Pancreas (tissue), 10 donors: Measurements from ENCODE around the gene PALLD. TPM values are rescaled to one million over a fixed set of nuclear protein-coding genes. Genes with fewer than 3 reads are reported as not detected.

Experiments
- ATAC-seq, 4 donors: fragments of 200-7000 bp; cut with Tn5 transposase; one replicate each; pipeline versions ENCODE4 v1.8.0 to v1.9.1; 2020; ENCODE audit warnings: mild to moderate bottlenecking in 4 of 4, moderate library complexity in 4 of 4
- DNase-seq, 6 donors: peaks; one replicate each; pipeline ENCODE4 v3.0.0-alpha.2; 2020
- FAIRE-seq: peaks from 2 replicates; lab custom pipeline; 2012; peaks lifted over from hg19 to GRCh38; lab: Jason Lieb, UNC
- H3K27ac ChIP-seq, 4 donors: fragments of 200-600 bp; sonication (generic); 1 replicate in 3 of 4; 2 replicates in 1 of 4; pipeline versions ENCODE4 v1.5.0 to v1.8.0; 2020
- H3K27me3 ChIP-seq, 4 donors: fragments of 200-600 bp; one replicate each; pipeline ENCODE4 v1.8.0; 2021
- H3K36me3 ChIP-seq, 3 donors: fragments of 200-600 bp; sonication (generic) in 1 of 3; one replicate each; pipeline versions ENCODE4 v1.5.0 to v1.8.0; 2020 to 2021
- H3K4me1 ChIP-seq, 3 donors: fragments of 200-600 bp; one replicate each; pipeline ENCODE4 v1.8.0; 2021
- H3K4me3 ChIP-seq, 4 donors: fragments of 200-600 bp; sonication (generic) in 2 of 4; one replicate each; pipeline versions ENCODE4 v1.5.0 to v1.8.0; 2020 to 2021
- H3K9me3 ChIP-seq, 4 donors: fragments of 200-600 bp; one replicate each; pipeline ENCODE4 v1.8.0; 2021
- CTCF ChIP-seq, 4 donors: fragments of 200-600 bp; sonication (generic) in 3 of 4; IDR thresholded peaks; one replicate each; pipeline versions ENCODE4 v1.5.0 to v1.8.0; 2021; ENCODE audit warnings: antibody characterized with exemption in 4 of 4
- WGBS, 2 donors: extraction: QIAGEN DNeasy Blood & Tissue Kit; methylation state at CpG; one replicate each; pipeline ENCODE4 v1.1.7; 2013; 5-methylcytosine and 5-hydroxymethylcytosine counted together
- intact Hi-C, 3 donors: fragments of 100-400 bp; cut with DNase I; formaldehyde crosslinking; loops; one replicate each; pipeline versions ENCODE4 v1.11.1 to v1.14.2; 2022
- polyA plus RNA-seq, 2 donors: library from polyadenylated mRNA; stranded (reverse); fragments of 200-250 nt; gene quantifications; one replicate each; pipeline ENCODE4 v1.2.3, GENCODE V29; 2013
- total RNA-seq, 6 donors: library from RNA; stranded (reverse); fragmentation: NEBNext Ultra II Directional in 4 of 6; extraction: Animal tissue kit (Norgen Biotek cat#: 25700) in 4 of 6; gene quantifications; one replicate each; pipeline versions ENCODE4 v1.2.1 to v1.2.4, GENCODE V29; 2021 to 2023
- donor health status: healthy with polysubstance abuse.
- donor health status: DM: no; HTN: no; CAD: no; lungs with moderate emphysema.
- donor health status: DM: no; HTN: no; CAD: no.
- donor health status: control.
- donor health status: control.
- donor health status: Bipolar disorder and iron deficiency.
- donor health status: DM: yes; HTN: yes; CAD: no.
- donor health status: DM: no; HTN: no; CAD: no.
- donor health status: DM: no; HTN: no; CAD: no.
- donor health status: DM: yes; HTN: yes; CAD: no.

PALLD gene
- total and polyA plus RNA-seq, 8 donors, result 4.4 to 44.2 (median 14.1) TPM

GRCh38 chr4:168885400-168885799 lies 388.5 kb downstream of the PALLD start:
- 78 to 89% methylated on average over 2 of the region's 2 CpGs for WGBS, 2 donors
- intact Hi-C loops, result no loop called here
- H3K27me3 ChIP-seq, result no peaks in the 10 kb centered on the region
- ATAC-seq (no peak), FAIRE-seq (no peak), DNase-seq (no peak)
- peaks cover 0 to 4% (median 0%) of the 10 kb centered on the region in 3 donors for H3K4me1 ChIP-seq
- H3K4me3 ChIP-seq, result no peak overlapping the region
- H3K36me3 ChIP-seq, result no peaks in the 10 kb centered on the region
- no peaks in the 10 kb centered on the region for H3K9me3 ChIP-seq
- no peak overlapping the region for H3K27ac ChIP-seq
- no peak for TF ChIP-seq CTCF (IDR thresholded peaks at IDR 0.05)

- Histone ChIP-seq H3K36me3 (no peaks in the 10 kb centered on the region), H3K27me3 (no peaks in the 10 kb centered on the region), H3K4me1 (peaks cover 0 to 4% (median 0%) of the 10 kb centered on the region in 3 donors), H3K27ac (no peak overlapping the region), H3K4me3 (no peak overlapping the region), H3K9me3 (no peaks in the 10 kb centered on the region)
- DNase-seq (no peak), ATAC-seq (no peak), FAIRE-seq (no peak)
- TF ChIP-seq CTCF (IDR thresholded peaks at IDR 0.05), result no peak
- intact Hi-C loops, result no loop called here
Observed at GRCh38 chr4:168886351-168886750, 389.5 kb downstream of the PALLD start.

DNA sequence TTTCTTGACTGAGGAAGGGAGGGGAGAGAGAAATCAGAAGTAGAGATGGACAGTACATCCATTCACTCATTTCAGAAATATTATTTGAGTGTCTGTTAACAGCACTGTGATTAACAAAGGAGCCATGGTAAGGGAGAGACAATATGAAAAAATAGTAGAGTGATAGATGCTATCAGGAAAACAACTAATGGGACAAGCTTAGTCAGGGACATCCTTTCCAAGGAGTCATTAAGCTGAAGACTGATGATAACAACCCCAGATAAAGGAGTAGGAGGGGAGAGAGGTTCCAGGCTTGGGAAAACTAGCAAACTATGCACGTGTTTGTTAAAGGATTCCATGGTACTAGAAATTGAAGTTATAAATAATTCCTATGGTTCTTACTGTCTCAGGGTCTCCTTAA lies 391.0 kb downstream of the PALLD start:
- FAIRE-seq (no peak), ATAC-seq (no peak), DNase-seq (no peak)
- H3K4me1 ChIP-seq, result peaks cover 0 to 11% (median 0%) of the 10 kb centered on the region in 3 donors
- intact Hi-C loops, result no loop called here
- no peaks in the 10 kb centered on the region for H3K36me3 ChIP-seq
- no peak for TF ChIP-seq CTCF (IDR thresholded peaks at IDR 0.05)
- no peaks in the 10 kb centered on the region for H3K27me3 ChIP-seq
- no peak overlapping the region for H3K4me3 ChIP-seq
- no peak overlapping the region for H3K27ac ChIP-seq
- no peaks in the 10 kb centered on the region for H3K9me3 ChIP-seq
- WGBS, 2 donors, result 54 to 67% methylated on average over 1 of the region's 1 CpG

GRCh38 chr4:168888715-168889215 lies 391.9 kb downstream of the PALLD start:
- no peak for DNase-seq
- Histone ChIP-seq H3K4me1 (peaks cover 0 to 16% (median 4%) of the 10 kb centered on the region in 3 donors), H3K36me3 (no peaks in the 10 kb centered on the region), H3K4me3 (no peak overlapping the region), H3K27me3 (no peaks in the 10 kb centered on the region), H3K27ac (no peak overlapping the region), H3K9me3 (no peaks in the 10 kb centered on the region)
- 87 to 90% methylated on average over 4 to 6 of the region's 6 CpGs for WGBS, 2 donors
- TF ChIP-seq CTCF (IDR thresholded peaks at IDR 0.05), result no peak
- intact Hi-C loops, result no loop called here
- ATAC-seq, result no peak
- no peak for FAIRE-seq

DNA sequence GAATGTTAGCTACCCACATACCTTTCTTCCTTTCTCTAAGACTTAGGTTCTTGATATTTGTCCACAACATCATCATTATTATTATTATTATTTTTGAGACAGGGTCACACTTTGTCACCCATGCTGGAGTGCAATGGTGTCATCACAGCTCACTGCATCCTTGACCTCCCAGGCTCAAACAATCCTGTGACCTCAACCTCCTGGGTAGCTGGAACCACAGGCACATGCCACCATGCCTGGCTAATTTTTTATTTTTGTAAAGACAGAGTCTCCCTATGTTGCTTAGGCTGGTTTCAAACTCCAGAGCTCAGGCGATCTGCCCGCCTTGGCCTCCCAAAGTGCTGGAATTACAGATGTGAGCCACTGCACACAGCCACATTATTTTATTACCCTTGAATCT lies 394.2 kb downstream of the PALLD start:
- H3K36me3 ChIP-seq, result no peaks in the 10 kb centered on the region
- H3K27ac ChIP-seq, result no peak overlapping the region
- intact Hi-C loops, result no loop called here
- H3K9me3 ChIP-seq, result no peaks in the 10 kb centered on the region
- TF ChIP-seq CTCF (IDR thresholded peaks at IDR 0.05), result no peak
- 96% methylated on average over 2 of the region's 2 CpGs for WGBS, 2 donors
- DNase-seq (no peak), ATAC-seq (no peak), FAIRE-seq (no peak)
- H3K4me3 ChIP-seq, result no peak overlapping the region
- peaks cover 0 to 21% (median 4%) of the 10 kb centered on the region in 3 donors for H3K4me1 ChIP-seq
- no peaks in the 10 kb centered on the region for H3K27me3 ChIP-seq
